ENCODE data around the gene WDTC1. TPM values are rescaled to one million over a fixed set of nuclear protein-coding genes. Genes with fewer than 3 reads are reported as not detected.

The WDTC1 gene
- total RNA-seq, 1 experiment from 2014 or later = 20.9 TPM

GRCh38 chr1:27253596-27253995 lies 19.2 kb downstream of the WDTC1 start:
- H3K27ac ChIP-seq (ENCODE audit: low read depth, low read length, poor library complexity, severe bottlenecking) = no peak overlapping the region
- BruUV-seq (replicated peaks) = no TSS peak

GRCh38 chr1:27255136-27255535 lies 20.7 kb downstream of the WDTC1 start:
- Histone ChIP-seq H3K4me3 (ENCODE audit: low read depth, low read length, poor library complexity, severe bottlenecking) (no peak overlapping the region), H3K36me3 (ENCODE audit: insufficient read depth, low read length, poor library complexity, severe bottlenecking) (no peaks in the 10 kb centered on the region), H3K9me3 (ENCODE audit: low read depth, low read length, poor library complexity, severe bottlenecking) (no peaks in the 10 kb centered on the region), H3K4me1 (ENCODE audit: insufficient read depth, low read length, poor library complexity, severe bottlenecking) (no peaks in the 10 kb centered on the region), H3K27me3 (replicated peaks; ENCODE audit: insufficient read depth, low read depth, low read length, poor library complexity) (no peaks in the 10 kb centered on the region), H3K27ac (ENCODE audit: low read depth, low read length, poor library complexity, severe bottlenecking) (no peak overlapping the region)
- DNase-seq (ENCODE audit: low spot score) = no peak
- BruUV-seq (replicated peaks) = no TSS peak
- CTCF ChIA-PET = no interaction called here
- POLR2A ChIA-PET (ENCODE audit: low non-redundant PET) = no interaction called here
- TF ChIP-seq EZH2 (IDR thresholded peaks at IDR 0.05; ENCODE audit: borderline replicate concordance, low read depth, low read length, poor library complexity, severe bottlenecking) (no peak), CTCF (conservative IDR thresholded peaks at IDR 0.05; ENCODE audit: low read depth, low read length) (no peak)
- intact Hi-C loops (cut with micrococcal nuclease; ENCODE audit: unreplicated experiment) = no loop called here

More at GRCh38 chr1:27253596-27253995, 19.2 kb downstream of the WDTC1 start:
- POLR2A ChIA-PET (ENCODE audit: low non-redundant PET) = no interaction called here
- DNase-seq (ENCODE audit: low spot score) = no peak
- Histone ChIP-seq H3K27me3 (replicated peaks; ENCODE audit: insufficient read depth, low read depth, low read length, poor library complexity) (no peaks in the 10 kb centered on the region), H3K4me1 (ENCODE audit: insufficient read depth, low read length, poor library complexity, severe bottlenecking) (no peaks in the 10 kb centered on the region), H3K36me3 (ENCODE audit: insufficient read depth, low read length, poor library complexity, severe bottlenecking) (no peaks in the 10 kb centered on the region), H3K4me3 (ENCODE audit: low read depth, low read length, poor library complexity, severe bottlenecking) (no peak overlapping the region), H3K9me3 (ENCODE audit: low read depth, low read length, poor library complexity, severe bottlenecking) (no peaks in the 10 kb centered on the region)
- CTCF ChIA-PET = no interaction called here
- intact Hi-C loops (cut with micrococcal nuclease; ENCODE audit: unreplicated experiment) = no loop called here
- TF ChIP-seq CTCF (conservative IDR thresholded peaks at IDR 0.05; ENCODE audit: low read depth, low read length) (no peak), EZH2 (IDR thresholded peaks at IDR 0.05; ENCODE audit: borderline replicate concordance, low read depth, low read length, poor library complexity, severe bottlenecking) (no peak)

GRCh38 chr1:27257155-27257554 lies 22.7 kb downstream of the WDTC1 start:
- no peak for DNase-seq (ENCODE audit: low spot score)
- intact Hi-C loops (cut with micrococcal nuclease; ENCODE audit: unreplicated experiment) = no loop called here
- Histone ChIP-seq H3K27ac (ENCODE audit: low read depth, low read length, poor library complexity, severe bottlenecking) (no peak overlapping the region), H3K36me3 (ENCODE audit: insufficient read depth, low read length, poor library complexity, severe bottlenecking) (no peaks in the 10 kb centered on the region), H3K9me3 (ENCODE audit: low read depth, low read length, poor library complexity, severe bottlenecking) (no peaks in the 10 kb centered on the region), H3K27me3 (replicated peaks; ENCODE audit: insufficient read depth, low read depth, low read length, poor library complexity) (no peaks in the 10 kb centered on the region), H3K4me1 (ENCODE audit: insufficient read depth, low read length, poor library complexity, severe bottlenecking) (no peaks in the 10 kb centered on the region), H3K4me3 (ENCODE audit: low read depth, low read length, poor library complexity, severe bottlenecking) (no peak overlapping the region)
- no TSS peak for BruUV-seq (replicated peaks)
- CTCF ChIA-PET = no interaction called here
- TF ChIP-seq EZH2 (IDR thresholded peaks at IDR 0.05; ENCODE audit: borderline replicate concordance, low read depth, low read length, poor library complexity, severe bottlenecking) (no peak), CTCF (conservative IDR thresholded peaks at IDR 0.05; ENCODE audit: low read depth, low read length) (no peak)
- POLR2A ChIA-PET (ENCODE audit: low non-redundant PET) = no interaction called here

Data from A673 (cell line).